Uterus (tissue), 2 donors: ENCODE measurements around the gene TNFRSF25.

Experiments
- CTCF ChIP-seq, 4 experiments: fragments of 200-600 bp in 2 of 4; fragments of 450-650 bp in 2 of 4; sonication (generic) in 2 of 4; IDR thresholded peaks; one replicate each; pipeline ENCODE4 v1.5.1; 2016 to 2019; ENCODE audit warnings: antibody characterized with exemption in 4 of 4, mild to moderate bottlenecking in 2 of 4, moderate library complexity in 1 of 4
- POLR2A ChIP-seq, 2 donors: fragments of 450-650 bp; IDR thresholded peaks; one replicate each; pipeline ENCODE4 v1.6.1; 2016; ENCODE audit warnings: antibody characterized with exemption in 2 of 2, mild to moderate bottlenecking in 1 of 2, moderate library complexity in 1 of 2

DNA sequence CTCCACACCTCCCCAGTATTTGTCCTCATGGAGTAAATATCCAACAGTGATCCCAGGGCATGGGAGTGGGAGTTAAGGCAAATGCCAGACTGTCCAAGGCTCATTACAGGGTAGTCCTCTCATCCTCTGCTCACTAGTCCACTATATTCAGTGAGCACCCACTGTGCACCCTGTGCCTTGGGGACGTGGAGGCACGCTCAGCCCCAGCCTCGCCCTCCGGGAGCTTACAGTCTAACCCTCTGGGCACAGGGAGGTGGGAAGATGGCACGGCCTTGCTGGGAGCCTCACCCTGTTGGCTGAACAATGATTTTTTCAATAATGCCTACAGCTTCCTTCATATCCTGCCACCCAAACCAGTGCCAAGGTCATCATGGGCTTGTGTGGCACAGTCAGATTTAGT lies 49.1 kb downstream of the TNFRSF25 start:
- no peak for TF ChIP-seq CTCF (IDR thresholded peaks at IDR 0.05)
- TF ChIP-seq POLR2A (IDR thresholded peaks at IDR 0.05), result no peak
